ENCODE results near the gene TXNRD3.

The TXNRD3 gene

DNA sequence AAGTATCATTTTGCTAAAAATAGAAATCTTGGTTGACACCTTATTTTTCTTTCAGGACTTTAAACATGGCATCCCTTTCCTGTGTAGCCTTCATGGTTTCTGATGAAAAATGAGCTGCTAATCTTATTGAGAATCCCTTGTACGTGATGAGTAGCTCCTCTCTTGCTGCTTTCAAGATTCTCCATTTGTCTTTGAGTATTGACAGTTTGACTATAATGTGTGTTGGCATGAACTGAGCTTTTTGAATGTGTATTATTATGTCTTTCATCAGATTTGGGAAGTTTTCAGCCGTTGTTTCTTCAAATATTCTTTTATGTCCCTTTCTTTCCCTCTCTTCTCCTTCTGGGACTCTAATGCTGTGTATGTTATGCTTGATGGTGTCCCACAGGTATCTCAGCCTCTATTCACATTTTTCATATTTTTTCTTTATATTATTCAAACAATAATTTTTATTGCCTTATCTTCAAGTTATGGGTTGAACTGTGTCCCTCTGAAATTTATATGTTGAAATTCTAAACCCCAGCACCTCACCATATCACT lies 92.1 kb downstream of the TXNRD3 start:
- H3K4me2 ChIP-seq (ENCODE audit: low read length): no peak overlapping the region
- H3F3A ChIP-seq (ENCODE audit: control insufficient read depth, insufficient read depth): no peaks in the 10 kb centered on the region
- H3K9me2 ChIP-seq (replicated peaks; ENCODE audit: control insufficient read depth, low read length): no peaks in the 10 kb centered on the region
- no peaks in the 10 kb centered on the region for H3K4me1 ChIP-seq (ENCODE audit: control insufficient read depth, low read length)
- peaks cover 30% of the 10 kb centered on the region for H3K27me3 ChIP-seq (ENCODE audit: control insufficient read depth, low read length)
- no peaks in the 10 kb centered on the region for H3K79me2 ChIP-seq (ENCODE audit: control insufficient read depth, low read length)
- no peak for TF ChIP-seq EZH2phosphoT487 (IDR thresholded peaks at IDR 0.05; ENCODE audit: borderline replicate concordance, low read length)
- TF ChIP-seq, protein P1, sequence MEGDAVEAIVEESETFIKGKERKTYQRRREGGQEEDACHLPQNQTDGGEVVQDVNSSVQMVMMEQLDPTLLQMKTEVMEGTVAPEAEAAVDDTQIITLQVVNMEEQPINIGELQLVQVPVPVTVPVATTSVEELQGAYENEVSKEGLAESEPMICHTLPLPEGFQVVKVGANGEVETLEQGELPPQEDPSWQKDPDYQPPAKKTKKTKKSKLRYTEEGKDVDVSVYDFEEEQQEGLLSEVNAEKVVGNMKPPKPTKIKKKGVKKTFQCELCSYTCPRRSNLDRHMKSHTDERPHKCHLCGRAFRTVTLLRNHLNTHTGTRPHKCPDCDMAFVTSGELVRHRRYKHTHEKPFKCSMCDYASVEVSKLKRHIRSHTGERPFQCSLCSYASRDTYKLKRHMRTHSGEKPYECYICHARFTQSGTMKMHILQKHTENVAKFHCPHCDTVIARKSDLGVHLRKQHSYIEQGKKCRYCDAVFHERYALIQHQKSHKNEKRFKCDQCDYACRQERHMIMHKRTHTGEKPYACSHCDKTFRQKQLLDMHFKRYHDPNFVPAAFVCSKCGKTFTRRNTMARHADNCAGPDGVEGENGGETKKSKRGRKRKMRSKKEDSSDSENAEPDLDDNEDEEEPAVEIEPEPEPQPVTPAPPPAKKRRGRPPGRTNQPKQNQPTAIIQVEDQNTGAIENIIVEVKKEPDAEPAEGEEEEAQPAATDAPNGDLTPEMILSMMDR (IDR thresholded peaks at IDR 0.05; ENCODE audit: low read depth, low read length, poor library complexity, severe bottlenecking): no peak
- no peaks in the 10 kb centered on the region for H3K9me3 ChIP-seq (ENCODE audit: control insufficient read depth, insufficient read depth, low read length)
- no peaks in the 10 kb centered on the region for H4K20me1 ChIP-seq (ENCODE audit: control insufficient read depth, insufficient read depth, low read depth, low read length)
- H3K27ac ChIP-seq (ENCODE audit: low read depth, low read length): no peak overlapping the region
- H3K4me3 ChIP-seq (ENCODE audit: low read length): no peak overlapping the region
- H3K36me3 ChIP-seq (ENCODE audit: control insufficient read depth, low read length): no peaks in the 10 kb centered on the region

DNA sequence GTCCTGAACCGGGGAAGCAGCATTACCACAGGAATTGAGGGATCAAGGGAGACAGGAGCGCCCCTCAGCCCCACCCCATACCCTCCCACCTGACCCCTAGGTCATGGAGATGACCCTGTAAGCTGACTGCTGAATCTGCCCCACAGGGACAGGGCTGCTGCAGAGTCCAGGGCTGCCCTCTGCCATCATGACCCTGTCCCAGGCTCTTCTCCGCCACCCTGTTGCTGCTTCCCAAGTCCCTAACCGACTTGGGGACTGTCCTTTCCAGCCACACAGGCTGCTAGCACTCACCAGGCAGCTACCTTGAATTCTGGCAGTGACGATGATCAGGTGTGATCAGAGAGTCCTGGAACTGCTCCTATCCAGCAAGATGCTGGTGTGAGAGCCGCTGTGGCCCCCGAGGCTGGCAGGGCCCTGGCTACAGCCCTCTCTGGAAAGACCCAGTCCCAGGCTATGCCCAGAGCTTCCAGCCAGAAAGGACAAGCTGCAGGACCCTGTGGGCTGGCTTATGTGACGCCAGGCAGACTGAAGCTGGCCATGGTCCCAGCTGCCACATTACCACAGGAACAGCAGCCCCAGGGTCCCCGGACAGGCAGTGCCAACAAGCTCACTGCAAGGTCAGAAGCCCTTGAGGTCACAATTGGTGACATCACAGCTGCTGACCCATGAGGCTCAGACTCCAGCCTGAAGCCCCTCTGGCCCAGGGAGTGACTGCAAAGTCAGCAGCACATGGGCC lies 96.4 kb downstream of the TXNRD3 start, which contains the start of gene C3orf22:
TSS of gene C3orf22 (minus strand) at position 597 of the 736 bp plus-strand sequence. CDS start 5,542 bp downstream, outside the sequence.
- Histone ChIP-seq H3K9me3 (ENCODE audit: control insufficient read depth, insufficient read depth, low read length) (no peaks in the 10 kb centered on the region), H3F3A (ENCODE audit: control insufficient read depth, insufficient read depth) (no peaks in the 10 kb centered on the region), H3K4me1 (ENCODE audit: control insufficient read depth, low read length) (no peaks in the 10 kb centered on the region), H3K4me2 (ENCODE audit: low read length) (no peak within 1 kb of the TSS), H4K20me1 (ENCODE audit: control insufficient read depth, insufficient read depth, low read depth, low read length) (no peaks in the 10 kb centered on the region), H3K27me3 (ENCODE audit: control insufficient read depth, low read length) (0 out of 2 replicates have a peak, but pooled peaks cover 7% of the 10 kb centered on the region), H3K27ac (ENCODE audit: low read depth, low read length) (no peak within 1 kb of the TSS), H3K4me3 (ENCODE audit: low read length) (no peak within 1 kb of the TSS), H3K79me2 (ENCODE audit: control insufficient read depth, low read length) (no peaks in the 10 kb centered on the region), H3K9me2 (replicated peaks; ENCODE audit: control insufficient read depth, low read length) (no peaks in the 10 kb centered on the region), H3K36me3 (ENCODE audit: control insufficient read depth, low read length) (no peaks in the 10 kb centered on the region)
- TF ChIP-seq, protein P1 (IDR thresholded peaks at IDR 0.05; ENCODE audit: low read depth, low read length, poor library complexity, severe bottlenecking): no peak
- no peak for TF ChIP-seq EZH2phosphoT487 (IDR thresholded peaks at IDR 0.05; ENCODE audit: borderline replicate concordance, low read length)

DNA sequence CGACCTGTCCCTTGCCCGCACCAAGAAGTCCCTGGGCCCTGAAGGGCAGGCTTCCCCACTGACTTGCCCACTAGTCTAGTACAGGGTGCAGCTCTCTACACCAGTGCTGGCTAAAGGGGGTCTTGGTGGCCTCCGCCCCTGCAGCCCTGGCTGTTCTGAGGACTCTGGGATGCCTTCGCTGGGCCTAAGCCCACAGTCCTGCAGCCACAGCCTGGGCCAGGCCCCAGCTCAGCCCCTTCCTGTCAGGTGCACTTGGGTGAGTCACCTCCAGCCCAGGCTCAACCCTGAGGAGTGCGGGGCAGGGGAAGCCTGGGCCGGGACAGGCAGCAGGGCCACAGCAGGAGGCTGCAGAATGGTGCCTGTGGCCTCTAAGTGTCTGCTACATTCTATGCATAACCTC lies 97.2 kb downstream of the TXNRD3 start:
- H4K20me1 ChIP-seq (ENCODE audit: control insufficient read depth, insufficient read depth, low read depth, low read length): no peaks in the 10 kb centered on the region
- H3K9me2 ChIP-seq (replicated peaks; ENCODE audit: control insufficient read depth, low read length): no peaks in the 10 kb centered on the region
- no peaks in the 10 kb centered on the region for H3K4me1 ChIP-seq (ENCODE audit: control insufficient read depth, low read length)
- no peak overlapping the region for H3K4me3 ChIP-seq (ENCODE audit: low read length)
- no peak overlapping the region for H3K4me2 ChIP-seq (ENCODE audit: low read length)
- 0 out of 2 replicates have a peak, but pooled peaks cover 7% of the 10 kb centered on the region for H3K27me3 ChIP-seq (ENCODE audit: control insufficient read depth, low read length)
- TF ChIP-seq EZH2phosphoT487 (IDR thresholded peaks at IDR 0.05; ENCODE audit: borderline replicate concordance, low read length): no peak
- TF ChIP-seq, protein P1 (IDR thresholded peaks at IDR 0.05; ENCODE audit: low read depth, low read length, poor library complexity, severe bottlenecking): no peak
- H3K27ac ChIP-seq (ENCODE audit: low read depth, low read length): no peak overlapping the region
- no peaks in the 10 kb centered on the region for H3K79me2 ChIP-seq (ENCODE audit: control insufficient read depth, low read length)
- H3K36me3 ChIP-seq (ENCODE audit: control insufficient read depth, low read length): no peaks in the 10 kb centered on the region
- no peaks in the 10 kb centered on the region for H3K9me3 ChIP-seq (ENCODE audit: control insufficient read depth, insufficient read depth, low read length)
- H3F3A ChIP-seq (ENCODE audit: control insufficient read depth, insufficient read depth): no peaks in the 10 kb centered on the region

All from DOHH2 (cell line).